ENCODE results near the gene CEP83. TPM values are rescaled to one million over a fixed set of nuclear protein-coding genes. Genes with fewer than 3 reads are reported as not detected.
"Not testable (repeated sequence)": the region's sequence is repeated elsewhere in the genome, so short reads cannot be mapped to it uniquely, and the experiment has no call there.

The CEP83 gene
- total RNA-seq, 1 donor from 2014 or later = 23.6 TPM

DNA sequence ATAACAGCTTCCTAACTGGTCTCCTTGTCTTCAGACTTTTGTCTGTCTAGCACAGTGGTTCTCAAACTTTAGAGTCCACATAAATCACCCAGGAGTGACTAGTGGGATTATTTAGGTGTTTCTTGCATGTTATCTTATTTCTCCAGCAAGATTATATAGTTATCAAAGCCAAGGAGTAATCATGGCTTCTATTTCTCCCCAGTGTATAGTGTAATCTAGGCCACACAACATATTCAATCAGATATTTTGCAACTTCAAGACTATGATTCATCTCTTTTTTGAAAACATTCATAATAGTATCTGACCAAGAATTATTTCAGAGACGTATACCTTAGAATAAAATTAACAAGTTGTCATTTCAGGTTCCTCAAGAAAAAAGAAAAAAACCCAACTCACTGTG lies 131.9 kb downstream of the CEP83 start:
- no peaks in the 10 kb centered on the region for H3K4me1 ChIP-seq
- no peak overlapping the region for H3K27ac ChIP-seq
- no peaks in the 10 kb centered on the region for H3K9me3 ChIP-seq
- no peak for DNase-seq (ENCODE audit: low spot score in 2 of 2)
- intact Hi-C loops (cut with DNase I) = no loop called here
- H3K4me3 ChIP-seq = no peak overlapping the region
- H3K27me3 ChIP-seq = no peaks in the 10 kb centered on the region
- TF ChIP-seq, protein P1, sequence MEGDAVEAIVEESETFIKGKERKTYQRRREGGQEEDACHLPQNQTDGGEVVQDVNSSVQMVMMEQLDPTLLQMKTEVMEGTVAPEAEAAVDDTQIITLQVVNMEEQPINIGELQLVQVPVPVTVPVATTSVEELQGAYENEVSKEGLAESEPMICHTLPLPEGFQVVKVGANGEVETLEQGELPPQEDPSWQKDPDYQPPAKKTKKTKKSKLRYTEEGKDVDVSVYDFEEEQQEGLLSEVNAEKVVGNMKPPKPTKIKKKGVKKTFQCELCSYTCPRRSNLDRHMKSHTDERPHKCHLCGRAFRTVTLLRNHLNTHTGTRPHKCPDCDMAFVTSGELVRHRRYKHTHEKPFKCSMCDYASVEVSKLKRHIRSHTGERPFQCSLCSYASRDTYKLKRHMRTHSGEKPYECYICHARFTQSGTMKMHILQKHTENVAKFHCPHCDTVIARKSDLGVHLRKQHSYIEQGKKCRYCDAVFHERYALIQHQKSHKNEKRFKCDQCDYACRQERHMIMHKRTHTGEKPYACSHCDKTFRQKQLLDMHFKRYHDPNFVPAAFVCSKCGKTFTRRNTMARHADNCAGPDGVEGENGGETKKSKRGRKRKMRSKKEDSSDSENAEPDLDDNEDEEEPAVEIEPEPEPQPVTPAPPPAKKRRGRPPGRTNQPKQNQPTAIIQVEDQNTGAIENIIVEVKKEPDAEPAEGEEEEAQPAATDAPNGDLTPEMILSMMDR (IDR thresholded peaks at IDR 0.05) = no peak
- H3K36me3 ChIP-seq = peaks cover 3 to 35% of the 10 kb centered on the region in 2 donors

GRCh38 chr12:94326727-94327126 lies 132.9 kb downstream of the CEP83 start:
- no peaks in the 10 kb centered on the region for H3K9me3 ChIP-seq
- DNase-seq (ENCODE audit: low spot score in 2 of 2) = no peak
- H3K27ac ChIP-seq = no peak overlapping the region
- H3K27me3 ChIP-seq = no peaks in the 10 kb centered on the region
- H3K36me3 ChIP-seq = peaks cover 3 to 46% of the 10 kb centered on the region in 2 donors
- intact Hi-C loops (cut with DNase I) = no loop called here
- H3K4me1 ChIP-seq = no peaks in the 10 kb centered on the region
- TF ChIP-seq, protein P1 (IDR thresholded peaks at IDR 0.05) = no peak
- no peak overlapping the region for H3K4me3 ChIP-seq

DNA sequence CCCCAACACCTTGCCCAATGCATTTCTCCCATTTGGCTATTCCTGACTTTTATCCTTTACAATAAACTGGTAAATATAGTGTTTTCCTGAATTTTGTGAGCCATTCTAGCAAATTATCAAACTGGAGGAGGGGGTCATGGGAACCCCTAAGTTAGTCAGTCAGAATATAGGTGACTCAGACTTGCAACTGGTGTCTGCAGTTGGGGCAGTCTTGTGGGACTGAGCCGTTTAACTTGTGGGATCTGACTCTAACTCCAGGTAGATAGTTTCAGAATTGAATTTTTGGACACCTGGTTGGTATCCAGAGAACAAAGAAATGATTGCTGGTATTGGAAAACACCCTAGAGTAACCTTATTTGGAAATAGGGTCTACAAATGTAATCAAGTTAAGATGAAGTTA lies 133.4 kb downstream of the CEP83 start:
- Histone ChIP-seq H3K36me3 (peaks cover 3 to 51% of the 10 kb centered on the region in 2 donors), H3K4me1 (no peaks in the 10 kb centered on the region), H3K27ac (no peak overlapping the region), H3K4me3 (no peak overlapping the region), H3K9me3 (peaks cover 0 to 1% of the 10 kb centered on the region in 2 donors), H3K27me3 (no peaks in the 10 kb centered on the region)
- no peak for DNase-seq (ENCODE audit: low spot score in 2 of 2)
- intact Hi-C loops (cut with DNase I) = no loop called here
- TF ChIP-seq, protein P1 (IDR thresholded peaks at IDR 0.05) = no peak

GRCh38 chr12:94322346-94322745 lies 137.3 kb downstream of the CEP83 start:
- TF ChIP-seq, protein P1 (IDR thresholded peaks at IDR 0.05) = no peak
- intact Hi-C loops (cut with DNase I) = no loop called here

DNA sequence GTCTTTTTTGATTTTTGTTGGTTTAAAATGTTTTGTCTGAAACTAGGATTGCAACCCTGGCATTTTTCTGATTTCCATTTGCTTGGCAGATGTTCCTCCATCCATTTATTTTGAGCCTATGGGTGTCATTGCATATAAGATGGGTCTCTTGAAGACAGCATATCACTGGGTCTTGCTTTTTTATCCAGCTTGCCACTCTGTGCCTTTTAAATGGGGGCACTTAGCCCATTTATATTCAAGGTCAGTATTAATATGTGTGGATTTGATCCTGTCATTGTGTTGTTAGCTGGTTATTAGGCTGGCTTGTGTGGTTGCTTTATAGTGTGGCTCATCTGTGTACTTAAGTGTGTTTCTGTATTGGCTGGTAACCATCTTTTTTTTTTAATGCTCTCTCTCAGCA lies 139.6 kb downstream of the CEP83 start:
- Histone ChIP-seq H3K27ac (no peak overlapping the region), H3K36me3 (peaks cover 3 to 25% of the 10 kb centered on the region in 2 donors), H3K4me1 (no peaks in the 10 kb centered on the region), H3K27me3 (no peaks in the 10 kb centered on the region), H3K9me3 (peaks cover 14 to 49% of the 10 kb centered on the region in 2 donors), H3K4me3 (no peak overlapping the region)
- TF ChIP-seq, protein P1 (IDR thresholded peaks at IDR 0.05) = no peak
- no peak for DNase-seq (ENCODE audit: low spot score in 2 of 2)
- intact Hi-C loops (cut with DNase I) = no loop called here

More at GRCh38 chr12:94322346-94322745, 137.3 kb downstream of the CEP83 start:
- H3K4me1 ChIP-seq = no peaks in the 10 kb centered on the region
- no peak overlapping the region for H3K4me3 ChIP-seq
- no peak overlapping the region for H3K27ac ChIP-seq
- H3K36me3 ChIP-seq = peaks cover 3 to 41% of the 10 kb centered on the region in 2 donors
- H3K27me3 ChIP-seq = no peaks in the 10 kb centered on the region
- no peak for DNase-seq (ENCODE audit: low spot score in 2 of 2)
- H3K9me3 ChIP-seq = peaks cover 14 to 37% of the 10 kb centered on the region in 2 donors

GRCh38 chr12:94318181-94318580 lies 141.5 kb downstream of the CEP83 start:
- Histone ChIP-seq H3K27me3 (no peaks in the 10 kb centered on the region), H3K27ac (no peak overlapping the region), H3K9me3 (peaks cover 14 to 54% of the 10 kb centered on the region in 2 donors), H3K4me3 (no peak overlapping the region), H3K36me3 (peaks cover 1 to 20% of the 10 kb centered on the region in 2 donors), H3K4me1 (no peaks in the 10 kb centered on the region)
- DNase-seq (ENCODE audit: low spot score in 2 of 2) = no peak
- TF ChIP-seq, protein P1 (IDR thresholded peaks at IDR 0.05) = no peak
- intact Hi-C loops (cut with DNase I) = no loop called here

DNA sequence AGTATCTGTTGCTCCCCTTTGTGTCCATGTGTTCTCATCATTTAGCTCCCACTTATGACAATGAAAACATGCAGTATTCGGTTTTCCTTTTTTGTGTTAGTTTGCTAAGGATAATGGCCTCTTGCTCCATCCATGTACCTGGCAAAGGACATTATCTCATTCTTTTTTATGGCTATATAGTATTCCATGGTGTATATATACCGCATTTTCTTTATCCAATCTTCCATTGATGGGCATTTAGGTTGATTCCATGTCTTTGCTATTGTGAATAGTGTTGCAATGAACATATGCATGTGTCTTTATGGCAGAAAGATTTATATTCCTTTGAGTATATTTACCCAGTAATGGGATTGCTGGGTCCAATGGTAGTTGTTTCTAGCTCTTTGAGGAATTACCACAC lies 143.1 kb downstream of the CEP83 start:
- H3K36me3 ChIP-seq; H3K27me3 ChIP-seq; H3K4me1 ChIP-seq; H3K4me3 ChIP-seq; intact Hi-C loops (cut with DNase I); H3K27ac ChIP-seq; DNase-seq (ENCODE audit: low spot score in 2 of 2): not testable (repeated sequence)
- peaks cover 14 to 54% of the 10 kb centered on the region in 2 donors for H3K9me3 ChIP-seq

All from ascending aorta (tissue), 2 donors.